ENCODE measurements around the gene ACOX2. TPM values are rescaled to one million over a fixed set of nuclear protein-coding genes. Genes with fewer than 3 reads are reported as not detected.

The ACOX2 gene
- total and polyA plus RNA-seq, 2 of the 13 experiments (the other 11 are each of a cell fraction or from before 2014, with no cell fraction given): 42.6 to 98.5 TPM

DNA sequence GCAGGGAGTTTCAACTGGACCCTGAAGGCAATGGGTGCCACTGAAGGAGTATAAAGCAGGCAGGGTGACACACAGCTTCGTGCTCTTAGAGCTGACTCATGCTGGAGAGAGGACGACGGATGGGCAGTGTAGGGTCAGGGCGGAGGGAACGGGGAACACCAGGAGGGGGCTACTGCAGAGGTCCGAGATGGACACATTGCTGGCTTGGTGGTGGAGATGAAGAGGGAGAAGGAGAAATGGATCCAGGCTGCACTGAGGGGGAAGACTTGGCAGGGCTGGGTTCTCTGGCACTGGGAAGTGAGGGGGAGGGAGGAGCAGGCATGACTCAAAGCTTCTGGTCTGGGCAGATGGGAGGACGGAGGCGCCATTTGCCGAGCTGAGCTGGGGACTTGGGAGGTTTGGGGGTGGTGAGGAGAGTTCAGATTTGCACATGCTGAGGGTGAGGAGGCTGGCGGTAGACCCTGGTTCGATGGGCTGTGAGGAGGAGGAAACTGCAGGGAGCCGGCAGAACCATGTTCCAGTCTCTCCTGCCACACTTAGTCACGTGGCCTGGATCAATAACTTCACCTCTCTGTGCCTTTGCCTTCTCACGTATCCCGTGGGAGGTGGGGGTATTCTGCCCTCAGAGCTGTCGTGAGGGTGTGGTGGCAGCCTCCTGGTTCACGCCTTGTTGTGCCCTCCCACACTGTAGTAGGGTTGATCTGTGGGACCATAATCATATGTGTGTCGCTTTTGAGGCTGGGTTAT lies 49.7 kb downstream of the ACOX2 start (continued):
- TF ChIP-seq, protein P1, sequence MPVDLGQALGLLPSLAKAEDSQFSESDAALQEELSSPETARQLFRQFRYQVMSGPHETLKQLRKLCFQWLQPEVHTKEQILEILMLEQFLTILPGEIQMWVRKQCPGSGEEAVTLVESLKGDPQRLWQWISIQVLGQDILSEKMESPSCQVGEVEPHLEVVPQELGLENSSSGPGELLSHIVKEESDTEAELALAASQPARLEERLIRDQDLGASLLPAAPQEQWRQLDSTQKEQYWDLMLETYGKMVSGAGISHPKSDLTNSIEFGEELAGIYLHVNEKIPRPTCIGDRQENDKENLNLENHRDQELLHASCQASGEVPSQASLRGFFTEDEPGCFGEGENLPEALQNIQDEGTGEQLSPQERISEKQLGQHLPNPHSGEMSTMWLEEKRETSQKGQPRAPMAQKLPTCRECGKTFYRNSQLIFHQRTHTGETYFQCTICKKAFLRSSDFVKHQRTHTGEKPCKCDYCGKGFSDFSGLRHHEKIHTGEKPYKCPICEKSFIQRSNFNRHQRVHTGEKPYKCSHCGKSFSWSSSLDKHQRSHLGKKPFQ (CRISPR knock-in tag; IDR thresholded peaks at IDR 0.05; ENCODE audit: insufficient replicate concordance): no peak
- TF ChIP-seq ZNF136 (CRISPR knock-in tag; IDR thresholded peaks at IDR 0.05; ENCODE audit: low read depth) (no peak), ADNP (CRISPR knock-in tag; IDR thresholded peaks at IDR 0.05) (no peak), ELF3 (CRISPR knock-in tag; IDR thresholded peaks at IDR 0.05) (no peak), ZNF549 (CRISPR knock-in tag; IDR thresholded peaks at IDR 0.05) (no peak), PBX2 (CRISPR knock-in tag; IDR thresholded peaks at IDR 0.05) (no peak), ZGPAT (CRISPR knock-in tag; IDR thresholded peaks at IDR 0.05) (no peak), KLF11 (CRISPR knock-in tag; IDR thresholded peaks at IDR 0.05) (no peak), ZBTB43 (CRISPR knock-in tag; conservative IDR thresholded peaks at IDR 0.05) (no peak), RAD51 (IDR thresholded peaks at IDR 0.05; ENCODE audit: borderline replicate concordance) (peak; percentile 54; the same call in 1 of the 2 replicates), ZNF670 (CRISPR knock-in tag; IDR thresholded peaks at IDR 0.05; ENCODE audit: borderline replicate concordance) (no peak), ZNF274 (CRISPR knock-in tag; IDR thresholded peaks at IDR 0.05) (no peak), BCL6 (CRISPR knock-in tag; IDR thresholded peaks at IDR 0.05) (no peak), MIXL1 (CRISPR knock-in tag; IDR thresholded peaks at IDR 0.05) (no peak), RORA (CRISPR knock-in tag; IDR thresholded peaks at IDR 0.05) (no peak), TGIF2 (CRISPR knock-in tag; IDR thresholded peaks at IDR 0.05) (no peak), ARID2 (CRISPR knock-in tag; IDR thresholded peaks at IDR 0.05; ENCODE audit: borderline replicate concordance) (no peak)
- TF ChIP-seq, protein P2, sequence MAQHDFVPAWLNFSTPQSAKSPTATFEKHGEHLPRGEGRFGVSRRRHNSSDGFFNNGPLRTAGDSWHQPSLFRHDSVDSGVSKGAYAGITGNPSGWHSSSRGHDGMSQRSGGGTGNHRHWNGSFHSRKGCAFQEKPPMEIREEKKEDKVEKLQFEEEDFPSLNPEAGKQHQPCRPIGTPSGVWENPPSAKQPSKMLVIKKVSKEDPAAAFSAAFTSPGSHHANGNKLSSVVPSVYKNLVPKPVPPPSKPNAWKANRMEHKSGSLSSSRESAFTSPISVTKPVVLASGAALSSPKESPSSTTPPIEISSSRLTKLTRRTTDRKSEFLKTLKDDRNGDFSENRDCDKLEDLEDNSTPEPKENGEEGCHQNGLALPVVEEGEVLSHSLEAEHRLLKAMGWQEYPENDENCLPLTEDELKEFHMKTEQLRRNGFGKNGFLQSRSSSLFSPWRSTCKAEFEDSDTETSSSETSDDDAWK (CRISPR knock-in tag; IDR thresholded peaks at IDR 0.05): no peak
- TF ChIP-seq, protein P3, sequence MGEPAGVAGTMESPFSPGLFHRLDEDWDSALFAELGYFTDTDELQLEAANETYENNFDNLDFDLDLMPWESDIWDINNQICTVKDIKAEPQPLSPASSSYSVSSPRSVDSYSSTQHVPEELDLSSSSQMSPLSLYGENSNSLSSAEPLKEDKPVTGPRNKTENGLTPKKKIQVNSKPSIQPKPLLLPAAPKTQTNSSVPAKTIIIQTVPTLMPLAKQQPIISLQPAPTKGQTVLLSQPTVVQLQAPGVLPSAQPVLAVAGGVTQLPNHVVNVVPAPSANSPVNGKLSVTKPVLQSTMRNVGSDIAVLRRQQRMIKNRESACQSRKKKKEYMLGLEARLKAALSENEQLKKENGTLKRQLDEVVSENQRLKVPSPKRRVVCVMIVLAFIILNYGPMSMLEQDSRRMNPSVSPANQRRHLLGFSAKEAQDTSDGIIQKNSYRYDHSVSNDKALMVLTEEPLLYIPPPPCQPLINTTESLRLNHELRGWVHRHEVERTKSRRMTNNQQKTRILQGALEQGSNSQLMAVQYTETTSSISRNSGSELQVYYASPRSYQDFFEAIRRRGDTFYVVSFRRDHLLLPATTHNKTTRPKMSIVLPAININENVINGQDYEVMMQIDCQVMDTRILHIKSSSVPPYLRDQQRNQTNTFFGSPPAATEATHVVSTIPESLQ (CRISPR knock-in tag; conservative IDR thresholded peaks at IDR 0.05): no peak
- TF ChIP-seq, protein P4, sequence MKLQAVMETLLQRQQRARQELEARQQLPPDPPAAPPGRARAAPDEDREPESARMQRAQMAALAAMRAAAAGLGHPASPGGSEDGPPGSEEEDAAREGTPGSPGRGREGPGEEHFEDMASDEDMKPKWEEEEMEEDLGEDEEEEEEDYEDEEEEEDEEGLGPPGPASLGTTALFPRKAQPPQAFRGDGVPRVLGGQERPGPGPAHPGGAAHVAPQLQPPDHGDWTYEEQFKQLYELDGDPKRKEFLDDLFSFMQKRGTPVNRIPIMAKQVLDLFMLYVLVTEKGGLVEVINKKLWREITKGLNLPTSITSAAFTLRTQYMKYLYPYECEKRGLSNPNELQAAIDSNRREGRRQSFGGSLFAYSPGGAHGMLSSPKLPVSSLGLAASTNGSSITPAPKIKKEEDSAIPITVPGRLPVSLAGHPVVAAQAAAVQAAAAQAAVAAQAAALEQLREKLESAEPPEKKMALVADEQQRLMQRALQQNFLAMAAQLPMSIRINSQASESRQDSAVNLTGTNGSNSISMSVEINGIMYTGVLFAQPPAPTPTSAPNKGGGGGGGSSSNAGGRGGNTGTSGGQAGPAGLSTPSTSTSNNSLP (IDR thresholded peaks at IDR 0.05; ENCODE audit: low read depth, low read length): no peak
